ENCODE data around the gene PXDN.
"Not testable (repeated sequence)": the region's sequence is repeated elsewhere in the genome, so short reads cannot be mapped to it uniquely, and the experiment has no call there.

PXDN gene

GRCh38 chr2:1680222-1681016 is 63.9 kb downstream of the PXDN start:
- no peak for DNase-seq

- not testable (repeated sequence) for DNase-seq
These were observed 64.8 kb downstream of the PXDN start for GRCh38 chr2:1679488-1680039.

GRCh38 chr2:1679065-1679464 is 65.2 kb downstream of the PXDN start:
- DNase-seq, result not testable (repeated sequence)

GRCh38 chr2:1678609-1679008 is 65.7 kb downstream of the PXDN start:
- no peak for DNase-seq

- DNase-seq, result no peak
These were observed 66.5 kb downstream of the PXDN start for GRCh38 chr2:1677821-1678165.

- DNase-seq, result no peak
These were observed 67.1 kb downstream of the PXDN start for GRCh38 chr2:1676913-1677820.

GRCh38 chr2:1676091-1676912 is 68.0 kb downstream of the PXDN start:
- no peak for DNase-seq

GRCh38 chr2:1675633-1676032 is 68.7 kb downstream of the PXDN start:
- DNase-seq, result no peak

GRCh38 chr2:1674766-1675397 is 69.4 kb downstream of the PXDN start:
- no peak for DNase-seq

GRCh38 chr2:1674276-1674675 is 70.0 kb downstream of the PXDN start:
- no peak for DNase-seq

- DNase-seq, result no peak
These were observed 71.0 kb downstream of the PXDN start for GRCh38 chr2:1673160-1673944.

GRCh38 chr2:1672738-1673137 is 71.6 kb downstream of the PXDN start:
- no peak for DNase-seq

- DNase-seq, result no peak
These were observed 72.4 kb downstream of the PXDN start for GRCh38 chr2:1671916-1672315.

GRCh38 chr2:1670636-1671035 is 73.7 kb downstream of the PXDN start:
- no peak for DNase-seq

- no peak for DNase-seq
These were observed 78.4 kb downstream of the PXDN start for GRCh38 chr2:1665761-1666505.

- DNase-seq, result no peak
These were observed 79.6 kb downstream of the PXDN start for GRCh38 chr2:1664698-1665097.

GRCh38 chr2:1664076-1664605 is 80.2 kb downstream of the PXDN start:
- DNase-seq, result no peak

- DNase-seq, result no peak
These were observed 80.7 kb downstream of the PXDN start for GRCh38 chr2:1663621-1664020.

GRCh38 chr2:1662606-1663180 is 81.6 kb downstream of the PXDN start:
- no peak for DNase-seq

All from DMS 273 treated with DMSO at 0.1 percent for 48 hours (cell line).